Choroid plexus epithelial cell (primary cell): ENCODE measurements around the gene PTER.

Experiments
- DNase-seq: peaks from one replicate; pipeline ENCODE4 v3.0.0-alpha.2; 2010; ENCODE audit warnings: low read depth
- H3K4me3 ChIP-seq: 2 replicates; pipeline ENCODE4 v1.5.1; 2011; ENCODE audit warnings: low read depth, mild to moderate bottlenecking, control low read depth, low read length, moderate library complexity
- CTCF ChIP-seq: conservative IDR thresholded peaks from 2 replicates; pipeline ENCODE4 v1.5.1; 2011; ENCODE audit warnings: low read depth, mild to moderate bottlenecking, control low read depth, inconsistent platforms, low read length, moderate library complexity

Gene PTER

GRCh38 chr10:16436758-16437539 is at the start of gene PTER:
TSS of gene PTER (plus strand) at chr10:16437010. CDS start at chr10:16484385, 47,375 bp downstream.
- TF ChIP-seq CTCF, result peak; percentile 5
- peak; percentile 89 for DNase-seq
- peak within 1 kb of the TSS; percentile 69 for H3K4me3 ChIP-seq

- no peak overlapping the region for H3K4me3 ChIP-seq
- no peak for DNase-seq
- TF ChIP-seq CTCF, result no peak
Observed at GRCh38 chr10:16392531-16393069, 44.2 kb upstream of the PTER start.

- no peak for TF ChIP-seq CTCF
- no peak overlapping the region for H3K4me3 ChIP-seq
- DNase-seq, result no peak
Observed at GRCh38 chr10:16393271-16393858, 43.4 kb upstream of the PTER start.

- DNase-seq, result no peak
- TF ChIP-seq CTCF, result no peak
- H3K4me3 ChIP-seq, result no peak overlapping the region
Observed at GRCh38 chr10:16401416-16401815, 35.4 kb upstream of the PTER start.

GRCh38 chr10:16408379-16408778 is 28.4 kb upstream of the PTER start:
- no peak for TF ChIP-seq CTCF
- H3K4me3 ChIP-seq, result no peak overlapping the region
- no peak for DNase-seq

- no peak for TF ChIP-seq CTCF
- no peak overlapping the region for H3K4me3 ChIP-seq
- DNase-seq, result no peak
Observed at GRCh38 chr10:16417341-16417740, 19.5 kb upstream of the PTER start.

GRCh38 chr10:16423599-16423998 is 13.2 kb upstream of the PTER start:
- no peak for DNase-seq
- H3K4me3 ChIP-seq, result no peak overlapping the region
- TF ChIP-seq CTCF, result no peak
